PC-9 (cell line): Measurements from ENCODE around the gene BAG1. TPM values are rescaled to one million over a fixed set of nuclear protein-coding genes. Genes with fewer than 3 reads are reported as not detected.

ENCODE experiments used
- BruUV-seq: library from RNA; stranded (reverse); fragments of 400-500 nt; replicated peaks from 2 replicates; lab custom pipeline; 2021; lab: Mats Ljungman, UMichigan
- CTCF ChIA-PET: fragments of 300-600 bp; sonication (Branson Sonifier 250); formaldehyde crosslinking; loops from one replicate; lab custom pipeline; 2022; ENCODE audit warnings: antibody characterized with exemption; lab: Charles Lee
- POLR2A ChIA-PET: fragments of 300-600 bp; sonication (Branson Sonifier 250); formaldehyde crosslinking; loops from one replicate; lab custom pipeline; 2022; ENCODE audit warnings: antibody characterized with exemption; ENCODE audit not compliant: unreplicated experiment; lab: Charles Lee
- DNase-seq, 2 experiments: peaks; one replicate each; pipeline versions ENCODE4 v3.0.0 to v3.0.0-alpha.2; 2015 to 2022; ENCODE audit warnings: mixed read lengths in 1 of 2
- H2AFZ ChIP-seq: fragments of 200-600 bp; sonication (generic); 2 replicates; pipeline ENCODE4 v1.8.1; 2017; ENCODE audit warnings: antibody characterized with exemption
- H3F3A ChIP-seq: fragments of 200-600 bp; sonication (generic); 2 replicates; pipeline ENCODE4 v1.8.1; 2017; ENCODE audit warnings: antibody characterized with exemption, mild to moderate bottlenecking, low read depth; ENCODE audit not compliant: insufficient read depth
- H3K27ac ChIP-seq: fragments of 200-600 bp; sonication (generic); 2 replicates; pipeline ENCODE4 v1.6.1; 2016; ENCODE audit warnings: mixed run types
- H3K27me3 ChIP-seq: fragments of 200-600 bp; sonication (generic); 2 replicates; pipeline ENCODE4 v1.6.1; 2016; ENCODE audit warnings: low read depth, mixed run types; ENCODE audit not compliant: insufficient read depth
- H3K36me3 ChIP-seq: fragments of 200-600 bp; sonication (generic); 2 replicates; pipeline ENCODE4 v1.6.1; 2016; ENCODE audit warnings: low read depth, mixed run types
- H3K4me1 ChIP-seq: fragments of 200-600 bp; sonication (generic); replicated peaks from 2 replicates; pipeline ENCODE4 v1.6.1; 2016; ENCODE audit warnings: mixed run types; ENCODE audit not compliant: insufficient read depth
- H3K4me2 ChIP-seq: fragments of 200-600 bp; sonication (generic); 2 replicates; pipeline ENCODE4 v1.6.1; 2017; ENCODE audit warnings: mixed run types
- H3K4me3 ChIP-seq: fragments of 200-600 bp; sonication (generic); 2 replicates; pipeline ENCODE4 v1.6.1; 2016; ENCODE audit warnings: mixed run types
- H3K79me2 ChIP-seq: fragments of 200-600 bp; sonication (generic); 2 replicates; pipeline ENCODE4 v1.6.1; 2017; ENCODE audit warnings: low read depth, mixed run types
- H3K9me2 ChIP-seq: fragments of 200-600 bp; sonication (generic); 2 replicates; pipeline ENCODE4 v1.8.1; 2017; ENCODE audit warnings: mild to moderate bottlenecking; ENCODE audit not compliant: insufficient read depth
- H3K9me3 ChIP-seq: fragments of 200-600 bp; sonication (generic); 2 replicates; pipeline ENCODE4 v1.8.1; 2016; ENCODE audit warnings: low read depth; ENCODE audit not compliant: insufficient read depth
- H4K20me1 ChIP-seq: fragments of 200-600 bp; sonication (generic); 2 replicates; pipeline ENCODE4 v1.8.1; 2017; ENCODE audit not compliant: insufficient read depth
- EZH2 ChIP-seq: fragments of 200-600 bp; sonication (generic); IDR thresholded peaks from 2 replicates; pipeline ENCODE4 v1.8.0; 2017; ENCODE audit warnings: antibody characterized with exemption, low read depth
- intact Hi-C: fragments of 100-400 bp; cut with micrococcal nuclease; formaldehyde crosslinking; loops from one replicate; pipeline ENCODE4 v1.10.0; 2022; ENCODE audit not compliant: unreplicated experiment
- total RNA-seq: library from RNA; stranded (reverse); gene quantifications from 2 replicates; pipeline ENCODE4 v1.2.3, GENCODE V29; 2021
- TF ChIP-seq, protein P1 (sequence below): fragments of 200-600 bp; sonication (generic); conservative IDR thresholded peaks from 2 replicates; pipeline ENCODE4 v1.6.1; 2017; ENCODE audit warnings: mixed run types, antibody characterized with exemption, mild to moderate bottlenecking, moderate library complexity

BAG1 gene
- total RNA-seq, 1 experiment from 2014 or later, result 21.9 TPM

- H3K9me3 ChIP-seq, result no peaks in the 10 kb centered on the region
- POLR2A ChIA-PET, result no interaction called here
These were observed 24.6 kb downstream of the BAG1 start, which contains the start of gene SPINK4 for GRCh38 chr9:33239921-33240320. TSS of gene SPINK4 (plus strand) at chr9:33240167. CDS start at chr9:33240209, 42 bp downstream.

GRCh38 chr9:33236571-33236970 lies 27.9 kb downstream of the BAG1 start:
- peaks cover 37% of the 10 kb centered on the region for H3K4me1 ChIP-seq
- ChIA-PET POLR2A (interaction anchor here (0.6 kb wide), 1 partner anchor 169 kb away, joined by 3 read pairs; no protein-coding TSS in a partner anchor), CTCF (no interaction called here)
- no peaks in the 10 kb centered on the region for H3K36me3 ChIP-seq
- no peak for DNase-seq
- H3F3A ChIP-seq, result peaks cover 18% of the 10 kb centered on the region; the same call in 1 of the 2 replicates
- intact Hi-C loops, result loop anchor here (10.0 kb wide), 1 partner anchor 578 kb away; the partner anchor contains the start of gene UBE2R2
- no peaks in the 10 kb centered on the region for H4K20me1 ChIP-seq
- H3K4me3 ChIP-seq, result no peak overlapping the region
- no peak overlapping the region for H2AFZ ChIP-seq
- H3K27me3 ChIP-seq, result no peaks in the 10 kb centered on the region
- no TSS peak for BruUV-seq
- H3K79me2 ChIP-seq, result no peaks in the 10 kb centered on the region
- no peak overlapping the region for H3K4me2 ChIP-seq
- TF ChIP-seq EZH2, result no peak
- no peaks in the 10 kb centered on the region for H3K9me2 ChIP-seq
- no peak overlapping the region for H3K27ac ChIP-seq
- no peaks in the 10 kb centered on the region for H3K9me3 ChIP-seq

More at GRCh38 chr9:33239921-33240320, 24.6 kb downstream of the BAG1 start, which contains the start of gene SPINK4:
- no peaks in the 10 kb centered on the region for H3K79me2 ChIP-seq
- H3K9me2 ChIP-seq, result no peaks in the 10 kb centered on the region
- H3K27ac ChIP-seq, result no peak within 1 kb of the TSS
- H3F3A ChIP-seq, result no peaks in the 10 kb centered on the region
- H3K36me3 ChIP-seq, result no peaks in the 10 kb centered on the region
- peaks cover 3% of the 10 kb centered on the region for H3K4me1 ChIP-seq
- intact Hi-C loops, result loop anchor here (10.0 kb wide), 1 partner anchor 575 kb away; the partner anchor contains the start of gene UBE2R2
- CTCF ChIA-PET, result no interaction called here
- H4K20me1 ChIP-seq, result no peaks in the 10 kb centered on the region
- no peak within 1 kb of the TSS for H2AFZ ChIP-seq
- H3K27me3 ChIP-seq, result no peaks in the 10 kb centered on the region
- no peak for DNase-seq
- H3K4me2 ChIP-seq, result no peak within 1 kb of the TSS
- H3K4me3 ChIP-seq, result no peak within 1 kb of the TSS
- no TSS peak for BruUV-seq
- TF ChIP-seq, protein P1, sequence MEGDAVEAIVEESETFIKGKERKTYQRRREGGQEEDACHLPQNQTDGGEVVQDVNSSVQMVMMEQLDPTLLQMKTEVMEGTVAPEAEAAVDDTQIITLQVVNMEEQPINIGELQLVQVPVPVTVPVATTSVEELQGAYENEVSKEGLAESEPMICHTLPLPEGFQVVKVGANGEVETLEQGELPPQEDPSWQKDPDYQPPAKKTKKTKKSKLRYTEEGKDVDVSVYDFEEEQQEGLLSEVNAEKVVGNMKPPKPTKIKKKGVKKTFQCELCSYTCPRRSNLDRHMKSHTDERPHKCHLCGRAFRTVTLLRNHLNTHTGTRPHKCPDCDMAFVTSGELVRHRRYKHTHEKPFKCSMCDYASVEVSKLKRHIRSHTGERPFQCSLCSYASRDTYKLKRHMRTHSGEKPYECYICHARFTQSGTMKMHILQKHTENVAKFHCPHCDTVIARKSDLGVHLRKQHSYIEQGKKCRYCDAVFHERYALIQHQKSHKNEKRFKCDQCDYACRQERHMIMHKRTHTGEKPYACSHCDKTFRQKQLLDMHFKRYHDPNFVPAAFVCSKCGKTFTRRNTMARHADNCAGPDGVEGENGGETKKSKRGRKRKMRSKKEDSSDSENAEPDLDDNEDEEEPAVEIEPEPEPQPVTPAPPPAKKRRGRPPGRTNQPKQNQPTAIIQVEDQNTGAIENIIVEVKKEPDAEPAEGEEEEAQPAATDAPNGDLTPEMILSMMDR, result no peak
- TF ChIP-seq EZH2, result no peak

DNA sequence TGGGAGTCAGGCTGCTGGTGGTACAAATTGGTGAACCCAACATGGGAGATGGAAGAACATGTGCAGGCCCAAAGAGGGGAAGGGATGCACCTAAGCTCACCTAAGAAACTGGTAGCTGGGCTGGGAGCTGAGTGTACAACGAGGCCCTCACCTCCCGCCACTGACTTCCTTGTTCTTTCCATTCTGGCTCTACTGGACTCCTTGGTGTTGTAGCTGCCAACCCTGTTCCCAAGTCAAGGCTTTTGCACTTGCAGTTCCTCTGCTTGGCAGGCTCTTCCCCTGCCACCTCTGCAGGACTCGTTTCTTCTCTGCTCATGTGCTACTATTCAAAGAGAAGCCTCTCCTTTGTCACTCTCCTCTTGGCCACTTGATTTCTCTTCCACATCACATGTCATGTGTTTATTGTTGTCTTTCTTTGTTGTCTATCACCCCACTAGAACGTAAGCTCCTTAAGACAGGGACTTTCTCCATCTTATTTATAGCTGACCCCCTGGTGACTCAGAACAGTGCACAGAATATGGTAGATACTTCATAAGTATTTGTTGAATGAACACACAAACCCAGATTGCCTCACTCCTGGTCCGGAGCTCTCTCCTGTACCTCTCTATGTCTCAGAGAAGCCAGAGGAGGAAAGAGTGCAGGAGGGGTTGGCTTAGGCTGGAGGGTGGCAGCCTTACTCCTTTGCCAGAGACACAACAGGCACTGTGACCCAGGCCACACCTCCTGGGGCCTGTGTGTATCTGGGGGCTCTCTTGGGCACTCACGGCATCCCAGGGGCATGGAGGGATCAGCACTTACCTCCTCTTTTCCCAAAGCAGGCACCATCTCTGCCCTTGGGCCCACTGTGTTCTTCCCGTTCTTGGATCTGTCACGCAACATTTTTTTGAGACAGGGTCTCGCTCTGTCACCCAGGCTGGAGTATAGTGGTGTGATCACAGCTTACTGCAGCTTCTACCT lies 29.7 kb downstream of the BAG1 start:
- Histone ChIP-seq H3K36me3 (no peaks in the 10 kb centered on the region), H3K4me2 (peak overlapping the region; percentile 38), H3F3A (peaks cover 33% of the 10 kb centered on the region; the same call in 1 of the 2 replicates), H3K4me1 (peaks cover 54% of the 10 kb centered on the region), H3K27me3 (no peaks in the 10 kb centered on the region), H3K27ac (peak overlapping the region; percentile 11; the same call in 1 of the 2 replicates), H2AFZ (no peak overlapping the region), H3K9me3 (no peaks in the 10 kb centered on the region), H3K79me2 (no peaks in the 10 kb centered on the region), H3K9me2 (no peaks in the 10 kb centered on the region), H3K4me3 (no peak overlapping the region), H4K20me1 (no peaks in the 10 kb centered on the region)
- no peak for DNase-seq
- POLR2A ChIA-PET, result interaction anchor here (0.5 kb wide), 2 partner anchors 30 to 131 kb away, joined by 3 to 7 read pairs; partner anchors contain the start of genes BAG1 and CHMP5
- intact Hi-C loops, result loop anchor here (5.0 to 10.0 kb wide), 2 partner anchors 223 to 580 kb away; partner anchors contain the start of gene UBE2R2
- TSS peak; percentile 65 for BruUV-seq
- CTCF ChIA-PET, result interaction anchor here (0.6 to 0.8 kb wide), 2 partner anchors 212 to 996 kb away, joined by 3 to 7 read pairs; partner anchors contain the start of gene AQP3
- TF ChIP-seq, protein P1, result no peak
- TF ChIP-seq EZH2, result no peak
